ENCODE results near the gene MRGPRE.
"Not testable (repeated sequence)": the region's sequence is repeated elsewhere in the genome, so short reads cannot be mapped to it uniquely, and the experiment has no call there.

Gene MRGPRE, protein sequence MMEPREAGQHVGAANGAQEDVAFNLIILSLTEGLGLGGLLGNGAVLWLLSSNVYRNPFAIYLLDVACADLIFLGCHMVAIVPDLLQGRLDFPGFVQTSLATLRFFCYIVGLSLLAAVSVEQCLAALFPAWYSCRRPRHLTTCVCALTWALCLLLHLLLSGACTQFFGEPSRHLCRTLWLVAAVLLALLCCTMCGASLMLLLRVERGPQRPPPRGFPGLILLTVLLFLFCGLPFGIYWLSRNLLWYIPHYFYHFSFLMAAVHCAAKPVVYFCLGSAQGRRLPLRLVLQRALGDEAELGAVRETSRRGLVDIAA

DNA sequence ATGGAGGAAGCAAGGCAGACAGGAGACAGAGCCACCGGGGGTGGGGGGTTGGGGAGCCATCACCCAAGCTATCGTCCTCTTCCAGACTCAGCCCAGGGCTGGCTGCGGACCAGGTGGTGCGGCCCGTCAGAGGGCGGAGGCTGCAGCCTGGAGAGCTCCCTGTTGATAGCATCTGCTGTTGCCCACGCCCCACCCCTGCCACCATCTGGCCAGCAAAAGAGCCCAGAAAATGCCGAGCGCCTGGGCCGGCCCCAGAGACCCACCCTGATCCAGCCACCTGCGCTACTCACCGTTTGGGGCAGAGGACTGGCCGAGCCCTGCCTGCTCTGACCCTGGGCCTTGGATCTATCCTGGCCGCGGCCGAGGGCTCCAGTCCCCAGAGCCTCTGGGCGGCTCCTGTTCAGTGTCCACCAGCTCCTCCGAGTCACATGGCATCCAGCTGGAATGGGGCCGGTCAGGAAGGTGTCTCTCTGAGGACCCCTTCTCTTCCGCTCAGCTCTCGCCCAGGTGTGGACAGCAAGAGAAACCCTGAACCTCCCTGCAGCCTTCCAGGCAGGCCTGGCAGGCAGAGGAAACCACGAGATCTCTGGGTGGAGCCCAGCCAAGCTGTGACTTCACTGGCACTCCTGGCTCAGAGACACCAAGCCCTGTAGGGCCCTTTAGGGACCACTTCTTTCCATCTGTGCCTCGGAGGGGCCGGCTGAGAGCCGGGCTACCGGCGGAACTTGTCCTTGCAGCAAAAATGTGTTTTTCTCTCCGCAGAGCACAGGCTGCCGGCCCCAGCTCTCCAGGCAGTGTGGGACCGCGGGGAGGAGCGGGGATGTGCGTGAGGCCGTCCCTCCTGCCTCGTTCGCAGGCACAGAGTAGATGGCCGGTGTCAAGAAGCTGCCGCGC, at the start of gene MRGPRE:
TSS of gene MRGPRE (minus strand) at position 567 of the 894 bp plus-strand sequence. CDS start 3,618 bp downstream, outside the sequence.
- DNase-seq = no peak

DNA sequence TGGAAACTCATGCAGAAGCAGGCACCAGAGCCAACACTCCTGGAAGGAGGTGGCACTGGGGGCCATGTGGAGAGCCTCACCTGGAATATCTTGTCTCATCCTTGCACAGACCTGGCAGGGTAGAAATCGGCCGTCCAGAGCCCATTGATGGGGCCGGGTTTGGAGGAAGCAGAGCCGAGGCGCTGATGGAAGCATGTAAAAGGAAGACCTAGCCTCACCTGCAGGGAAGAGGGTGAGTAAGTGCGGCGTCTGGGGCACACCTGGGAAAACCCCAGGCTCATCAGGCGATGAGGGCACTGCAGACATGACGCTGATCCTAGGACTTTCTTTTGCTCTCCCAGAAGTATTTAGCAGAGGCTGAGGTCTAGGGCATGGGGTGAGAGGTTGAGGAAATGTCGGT, 48.9 kb upstream of the MRGPRE start:
- not testable (repeated sequence) for DNase-seq

DNA sequence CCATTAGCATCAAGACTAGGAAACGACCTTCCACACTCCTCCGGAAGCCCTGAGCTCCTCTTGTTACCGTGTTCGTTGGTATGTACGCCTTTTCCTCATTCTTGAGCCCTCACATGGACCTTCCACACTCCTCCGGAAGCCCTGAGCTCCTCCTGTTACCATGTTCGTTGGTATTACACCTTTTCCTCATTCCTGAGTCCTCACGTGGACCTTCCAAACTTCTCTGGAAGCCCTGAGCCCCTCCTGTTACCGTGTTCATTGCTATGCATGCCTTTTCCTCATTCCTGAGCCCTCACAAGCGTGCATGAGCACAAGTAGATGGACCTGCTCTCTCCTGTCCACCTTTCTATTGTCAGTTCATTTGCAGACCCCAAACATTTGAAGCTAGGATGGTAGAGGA, 48.4 kb upstream of the MRGPRE start:
- DNase-seq = not testable (repeated sequence)

DNA sequence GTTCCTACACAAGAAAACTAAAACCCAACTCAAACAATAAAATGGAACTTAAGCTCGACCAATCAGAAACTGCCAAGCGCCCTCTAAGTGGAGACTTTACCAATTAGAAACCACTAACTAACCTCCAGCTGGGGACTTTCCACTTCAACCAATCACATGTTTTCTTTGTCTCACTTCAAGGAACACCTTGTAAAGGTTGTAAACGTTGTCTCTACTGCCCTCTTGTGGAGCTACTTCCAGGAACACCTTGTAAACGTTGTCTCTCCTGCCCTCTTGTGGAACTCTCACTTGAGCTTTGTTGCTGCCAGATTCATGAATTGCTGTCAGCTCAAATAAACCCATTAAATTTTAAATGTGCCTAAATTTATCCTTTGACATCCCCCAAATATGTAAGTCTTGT, 46.7 kb upstream of the MRGPRE start:
- DNase-seq = not testable (repeated sequence)

DNA sequence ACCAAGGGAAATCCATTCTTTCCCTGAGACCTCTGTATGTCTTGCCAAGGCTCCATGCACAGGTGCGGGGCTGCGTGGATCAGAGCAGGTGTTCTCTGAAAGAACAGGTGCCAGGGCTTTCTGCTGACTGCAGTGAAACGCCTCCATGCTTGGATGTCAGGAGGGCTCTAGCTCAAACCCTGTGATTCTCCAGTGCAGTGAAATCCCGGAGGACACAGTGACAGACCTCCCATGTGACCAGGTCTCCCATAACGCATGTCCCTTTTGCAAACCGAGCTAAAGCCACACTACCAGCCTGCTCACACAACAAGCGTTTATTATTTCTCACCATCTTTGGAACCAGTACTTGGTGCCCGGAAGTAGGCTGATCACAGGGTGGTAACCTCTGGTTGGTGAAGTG, 41.4 kb upstream of the MRGPRE start:
- DNase-seq = not testable (repeated sequence)

DNA sequence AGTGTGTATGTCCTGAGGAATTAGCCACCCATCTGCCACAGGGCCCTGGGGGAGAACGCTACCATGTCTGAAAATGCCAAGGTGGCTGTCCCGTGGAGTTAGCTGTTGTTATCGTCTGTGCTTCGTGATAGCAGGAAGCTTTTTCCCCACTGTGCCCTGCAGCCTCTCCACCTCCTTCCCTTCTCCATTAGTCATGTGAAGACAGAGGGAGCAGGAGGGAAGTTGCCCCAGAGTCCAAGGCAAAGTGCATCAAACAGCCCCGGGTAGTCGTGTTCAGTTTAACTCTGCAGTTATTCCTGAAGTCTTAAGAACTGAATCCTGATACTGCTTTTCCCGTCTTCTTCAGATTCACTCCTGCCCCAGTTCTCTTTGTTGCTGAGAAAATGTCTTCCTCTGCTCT, 30.3 kb upstream of the MRGPRE start:
- DNase-seq = not testable (repeated sequence)

DNA sequence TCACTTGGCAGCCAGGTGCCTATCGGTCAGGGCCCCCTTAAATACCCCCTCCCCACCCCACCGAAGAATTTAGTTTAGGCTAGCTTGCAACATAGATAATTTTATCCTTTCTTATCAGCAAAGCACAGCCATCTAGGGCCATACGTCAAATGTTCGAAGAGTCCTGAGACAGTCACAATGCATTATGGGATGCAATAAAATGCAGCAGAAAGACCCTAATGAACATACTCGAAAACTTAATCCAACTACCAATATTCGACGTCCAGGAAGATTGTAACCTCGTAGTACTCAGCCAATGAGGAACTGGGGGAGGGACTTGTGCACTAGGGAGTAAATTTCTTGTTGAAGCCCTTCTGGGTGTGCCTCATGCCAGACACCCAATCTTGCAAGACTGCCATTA, 29.6 kb upstream of the MRGPRE start:
- DNase-seq = not testable (repeated sequence)

DNA sequence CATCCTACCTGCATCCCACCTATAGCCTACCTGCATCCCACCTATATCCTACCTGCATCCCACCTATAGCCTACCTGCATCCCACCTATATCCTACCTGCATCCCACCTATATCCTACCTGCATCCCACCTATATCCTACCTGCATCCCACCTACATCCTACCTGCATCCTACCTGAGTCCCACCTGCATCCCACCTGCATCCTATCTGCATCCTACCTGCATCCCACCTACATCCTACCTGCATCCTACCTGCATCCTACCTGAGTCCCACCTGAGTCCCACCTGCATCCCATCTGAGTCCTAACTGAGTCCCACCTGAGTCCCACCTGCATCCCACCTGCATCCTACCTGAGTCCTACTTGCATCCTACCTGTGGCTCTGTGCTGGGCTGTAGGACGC, 25.3 kb upstream of the MRGPRE start:
- not testable (repeated sequence) for DNase-seq

DNA sequence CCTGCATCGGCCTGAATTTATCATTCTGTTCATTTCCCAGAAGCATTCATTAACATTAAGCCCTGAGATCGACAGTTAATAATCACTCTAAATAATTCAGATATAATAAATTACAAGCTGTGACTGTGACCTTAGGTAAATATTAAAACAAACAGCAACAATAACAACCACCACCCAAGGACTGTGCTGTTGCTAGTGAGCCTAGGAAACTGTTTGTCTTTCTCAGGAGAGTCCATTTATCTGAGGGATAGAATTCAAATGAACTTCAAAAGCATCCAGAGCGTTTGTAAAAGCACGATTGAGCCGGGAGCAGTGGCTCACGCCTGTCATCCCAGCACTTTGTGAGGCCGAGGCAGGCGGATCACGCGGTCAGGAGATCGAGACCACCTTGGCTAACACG, 23.0 kb upstream of the MRGPRE start:
- DNase-seq = not testable (repeated sequence)

DNA sequence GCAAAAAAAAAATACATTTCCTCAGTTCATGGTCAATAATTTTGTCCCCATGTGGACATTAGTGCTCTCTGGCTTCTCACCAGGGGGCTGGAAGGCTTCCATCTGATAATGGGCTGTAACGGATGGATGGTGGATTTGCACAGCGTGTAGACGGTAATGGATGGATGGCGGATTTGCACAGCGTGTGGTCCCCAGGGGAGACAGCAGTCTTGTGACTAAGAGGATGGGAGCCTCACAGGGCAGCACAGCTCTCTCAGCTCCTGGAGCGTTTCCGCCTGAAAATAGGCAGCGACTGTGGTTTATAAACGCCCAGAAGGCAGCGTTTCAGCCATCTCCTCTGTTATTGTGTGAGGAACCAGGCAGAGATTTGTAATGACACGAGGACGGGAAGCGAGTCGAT, 22.6 kb upstream of the MRGPRE start:
- not testable (repeated sequence) for DNase-seq

DNA sequence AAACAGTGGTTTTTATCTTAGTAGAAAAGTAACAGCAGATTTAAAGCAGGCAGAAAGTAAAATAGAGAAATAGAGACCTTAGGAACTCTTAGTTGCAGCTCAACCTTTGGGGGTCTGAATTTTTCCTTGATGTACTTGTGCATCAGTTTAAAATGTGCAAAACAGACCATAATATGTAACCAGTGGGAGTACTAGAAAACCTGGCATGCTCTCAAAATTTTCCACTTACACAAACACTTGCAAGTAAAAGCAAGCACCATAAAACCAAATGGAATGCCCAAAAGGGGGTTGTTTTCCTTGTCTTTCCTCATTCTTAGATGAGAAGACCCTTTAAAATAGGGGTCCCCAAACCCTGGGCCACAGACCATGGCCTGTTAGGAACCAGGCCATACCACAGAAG, 12.9 kb upstream of the MRGPRE start:
- DNase-seq = no peak

DNA sequence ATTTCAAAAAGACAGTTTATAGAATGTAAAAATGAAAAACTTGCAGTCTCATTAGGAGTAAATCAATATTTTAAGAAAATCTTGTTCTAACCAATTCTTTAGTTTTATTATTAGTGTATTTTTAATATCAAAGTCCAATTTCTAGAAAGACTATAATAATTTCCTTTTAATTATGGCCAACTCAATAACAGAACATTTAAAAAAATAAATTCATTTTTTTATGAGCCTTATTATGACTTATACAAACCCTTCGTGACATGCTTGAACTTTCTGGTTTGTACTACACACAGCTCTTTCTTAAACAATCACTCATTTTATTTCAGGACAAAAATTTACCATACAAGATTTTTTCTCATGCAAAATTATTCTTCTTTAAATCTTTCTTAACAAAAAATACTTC, 11.7 kb upstream of the MRGPRE start:
- no peak for DNase-seq

DNA sequence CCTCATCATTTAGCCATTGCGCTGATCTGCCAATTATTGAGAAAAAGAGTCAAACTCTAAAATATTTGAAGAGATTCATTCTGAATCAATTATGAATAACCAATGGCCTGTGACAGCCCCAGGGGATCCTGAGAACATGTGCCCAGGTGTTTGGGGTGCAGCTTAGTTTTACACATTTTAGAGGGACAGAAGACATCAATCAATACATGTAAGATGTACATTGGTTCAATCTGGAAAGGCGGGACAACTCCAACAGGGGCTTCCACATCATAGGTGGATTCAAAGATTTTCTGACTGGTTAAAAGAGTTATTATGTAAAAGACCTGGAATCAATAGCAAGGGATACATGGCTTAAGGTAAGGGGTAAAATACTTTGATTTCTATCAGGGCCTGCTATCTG, 4.9 kb upstream of the MRGPRE start:
- DNase-seq = no peak

DNA sequence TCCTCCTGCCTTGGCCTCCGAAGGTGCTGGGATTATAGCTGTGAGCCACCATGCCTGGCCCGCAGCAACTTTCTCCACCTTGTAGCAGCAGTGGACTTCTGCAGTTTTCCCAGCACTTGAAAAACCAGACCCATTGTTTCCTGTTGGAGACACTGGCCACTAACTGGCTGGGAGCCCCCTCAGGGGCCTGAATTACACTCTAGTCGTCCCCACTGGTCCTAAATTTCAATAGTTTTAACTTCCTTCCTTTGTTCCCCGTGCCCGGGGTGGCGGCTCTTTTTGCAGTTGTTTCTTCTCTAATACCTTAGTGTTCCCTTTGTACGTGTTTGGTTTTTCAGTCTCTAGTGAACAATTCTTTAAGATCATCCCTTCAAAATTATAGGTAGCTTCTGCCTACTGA, 2.6 kb upstream of the MRGPRE start:
- DNase-seq = no peak

DNA sequence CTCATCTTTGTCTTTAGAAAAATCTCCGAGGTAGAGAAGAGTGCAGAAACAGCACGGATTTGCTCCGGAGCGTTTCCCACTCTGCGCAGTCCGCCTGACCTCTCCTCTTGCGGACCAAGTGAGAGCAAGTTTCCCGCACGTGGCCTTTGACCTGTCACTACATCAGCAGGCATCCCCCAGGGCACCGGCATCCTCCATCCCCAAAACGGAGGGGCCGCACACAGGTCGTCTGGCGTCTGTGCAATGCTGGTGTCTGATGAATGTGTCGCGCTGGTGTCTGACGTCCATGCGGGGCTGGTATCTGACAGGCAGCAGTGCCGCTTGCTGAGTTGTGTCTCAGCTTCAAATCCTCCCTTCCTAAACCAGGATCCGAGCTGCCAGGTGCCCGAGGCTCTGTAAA, 739 bp upstream of the MRGPRE start:
- DNase-seq = no peak

DNA sequence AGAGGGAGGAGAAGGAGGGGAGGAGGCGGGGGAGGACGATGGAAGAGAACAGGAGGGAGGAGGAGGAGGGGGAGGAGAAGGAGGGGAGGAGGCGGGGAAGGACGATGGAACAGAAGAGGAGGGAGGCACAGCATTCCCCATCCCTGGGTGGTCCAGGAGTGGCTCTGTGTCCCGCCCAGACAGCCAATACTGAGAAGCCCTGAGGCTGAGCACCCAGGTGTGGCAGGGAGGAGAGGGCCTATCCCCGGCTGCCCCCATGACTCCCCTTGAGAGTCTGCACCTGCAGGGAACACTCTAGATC, 717 bp downstream of the MRGPRE start:
- no peak for DNase-seq

DNA sequence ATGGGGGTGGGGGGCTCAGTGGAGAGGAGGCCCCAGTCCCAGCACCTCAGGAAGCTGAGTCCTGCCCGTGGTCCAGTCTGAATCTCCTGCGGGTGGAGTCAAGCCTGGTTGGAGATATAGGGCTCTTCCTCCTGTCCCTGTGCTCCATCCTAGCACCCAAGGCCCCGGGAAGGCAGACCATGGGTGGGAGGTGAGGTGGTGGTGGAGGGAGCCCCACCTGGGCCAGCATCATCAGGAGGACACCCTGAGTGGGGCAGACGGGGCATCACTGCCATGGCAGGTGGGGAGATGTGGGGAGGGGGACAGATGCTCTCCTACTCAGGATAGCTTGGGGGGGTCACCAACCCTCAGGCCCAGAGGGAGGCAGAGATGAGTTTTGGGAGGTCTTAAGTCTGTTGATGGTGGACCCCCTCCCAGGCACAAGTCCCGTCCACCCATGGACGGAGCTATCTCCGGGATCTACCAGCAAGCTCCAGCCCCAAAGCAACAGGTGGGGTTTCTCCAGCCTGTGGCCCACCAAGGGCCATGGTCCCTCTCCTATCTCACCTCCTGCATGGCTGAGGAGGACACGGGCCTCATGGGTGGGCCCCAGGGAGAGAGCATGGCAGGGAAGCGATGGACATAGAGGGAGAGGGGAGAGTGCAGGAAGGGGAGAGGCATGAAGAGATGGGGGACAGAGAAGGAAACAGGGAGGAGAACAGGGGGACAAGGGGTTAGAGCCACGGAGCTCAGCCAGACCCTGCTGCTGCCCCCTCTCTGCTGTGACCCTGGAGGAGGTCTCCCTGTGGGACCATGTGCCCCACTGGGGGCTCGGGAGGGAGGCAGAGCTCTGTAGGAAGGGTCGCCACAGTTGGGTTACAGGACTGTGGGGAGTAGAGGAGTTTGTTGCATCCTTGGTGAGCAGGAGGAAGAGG, 1.3 kb downstream of the MRGPRE start:
- no peak for DNase-seq

DNA sequence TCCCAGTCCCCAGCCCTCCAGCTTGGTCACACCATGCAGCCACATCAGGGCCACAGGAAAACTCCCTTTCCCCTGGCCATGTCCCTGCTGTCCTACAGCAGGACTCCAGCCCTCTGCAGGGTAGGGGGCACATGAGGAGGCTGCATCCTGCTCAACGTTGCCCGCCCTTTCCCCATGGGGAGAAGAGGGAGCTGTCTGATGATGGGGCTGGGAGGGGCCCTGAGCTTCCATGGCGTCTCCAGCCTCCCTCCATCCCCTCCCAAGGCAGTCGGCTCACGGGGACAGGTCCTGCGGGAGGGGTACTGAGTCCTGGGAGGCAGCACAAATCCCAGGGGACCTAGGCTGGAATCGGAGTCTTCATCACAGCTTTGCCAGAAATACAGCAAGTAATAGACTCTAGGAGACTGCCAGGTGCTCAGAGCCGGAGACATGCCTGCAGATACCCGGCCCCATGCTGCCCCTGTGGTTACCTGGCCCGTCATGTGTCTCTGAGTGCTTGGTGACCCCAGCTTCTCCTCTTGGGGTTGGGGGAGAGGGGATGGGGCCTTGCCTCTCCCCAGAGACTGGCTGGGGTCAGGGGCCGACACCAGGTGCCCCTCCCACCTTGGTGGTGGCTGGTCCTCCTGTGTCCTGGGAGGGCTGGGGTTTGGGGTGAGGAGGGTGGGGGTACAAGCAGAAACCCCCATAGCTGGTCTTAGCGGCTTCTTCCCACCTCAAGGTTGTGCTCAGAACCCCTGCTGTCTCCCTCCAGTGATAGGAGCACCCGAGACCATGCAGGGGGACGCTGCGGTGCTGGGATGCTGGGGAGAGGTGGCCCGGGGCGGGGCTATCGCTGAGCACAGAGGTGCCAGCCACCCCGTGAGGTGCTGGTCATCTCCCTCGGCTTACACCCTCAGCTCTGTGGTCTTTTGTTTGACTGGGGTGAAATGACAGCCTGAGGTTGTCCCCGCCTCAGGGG, 2.3 kb downstream of the MRGPRE start:
- no peak for DNase-seq

DNA sequence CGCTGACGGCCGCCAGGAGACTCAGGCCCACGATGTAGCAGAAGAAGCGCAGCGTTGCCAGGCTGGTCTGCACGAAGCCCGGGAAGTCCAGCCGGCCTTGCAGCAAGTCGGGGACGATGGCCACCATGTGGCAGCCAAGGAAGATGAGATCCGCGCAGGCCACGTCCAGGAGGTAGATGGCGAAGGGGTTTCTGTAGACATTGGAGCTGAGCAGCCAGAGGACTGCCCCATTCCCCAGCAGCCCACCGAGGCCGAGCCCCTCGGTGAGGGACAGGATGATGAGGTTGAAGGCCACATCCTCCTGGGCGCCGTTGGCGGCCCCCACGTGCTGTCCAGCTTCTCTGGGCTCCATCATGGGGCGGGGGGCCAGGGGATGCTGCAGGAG, 3.8 kb downstream of the MRGPRE start:
- no peak for DNase-seq

DNA sequence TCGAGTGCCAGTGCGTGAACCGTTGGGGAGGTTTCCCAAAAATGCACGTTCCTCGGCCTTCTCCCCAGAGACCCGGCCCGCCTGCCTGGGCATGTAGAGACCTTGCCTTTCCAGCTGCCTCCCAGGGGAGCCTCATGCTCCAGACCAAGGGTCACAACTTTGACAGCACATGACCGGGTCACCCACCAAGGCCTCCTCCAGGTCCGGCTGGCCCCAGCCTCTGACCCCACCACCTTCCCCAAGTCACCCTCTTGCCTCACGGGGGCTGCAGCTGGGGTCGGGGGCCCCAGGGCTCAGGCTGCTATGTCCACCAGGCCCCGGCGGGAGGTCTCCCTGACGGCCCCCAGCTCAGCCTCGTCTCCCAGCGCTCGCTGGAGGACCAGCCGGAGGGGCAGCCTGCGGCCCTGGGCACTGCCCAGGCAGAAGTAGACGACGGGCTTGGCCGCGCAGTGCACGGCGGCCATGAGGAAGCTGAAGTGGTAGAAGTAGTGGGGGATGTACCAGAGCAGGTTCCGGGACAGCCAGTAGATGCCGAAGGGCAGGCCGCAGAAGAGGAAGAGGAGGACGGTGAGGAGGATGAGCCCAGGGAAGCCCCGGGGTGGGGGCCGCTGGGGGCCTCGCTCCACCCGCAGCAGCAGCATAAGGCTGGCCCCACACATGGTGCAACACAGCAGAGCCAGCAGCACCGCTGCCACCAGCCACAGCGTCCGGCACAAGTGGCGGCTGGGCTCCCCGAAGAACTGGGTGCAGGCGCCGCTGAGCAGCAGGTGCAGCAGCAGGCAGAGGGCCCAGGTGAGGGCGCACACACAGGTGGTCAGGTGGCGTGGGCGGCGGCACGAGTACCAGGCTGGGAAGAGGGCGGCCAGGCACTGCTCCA, 4.4 kb downstream of the MRGPRE start:
- DNase-seq = no peak
